T47D (cell line): Measurements from ENCODE around the gene AGR2.
"Not testable (repeated sequence)": the region's sequence is repeated elsewhere in the genome, so short reads cannot be mapped to it uniquely, and the experiment has no call there.

ENCODE experiments used
- DNase-seq, 2 experiments: peaks; one replicate each; pipeline versions ENCODE4 v3.0.0 to v3.0.0-alpha.2; 2011 to 2012; ENCODE audit warnings: low read depth in 1 of 2, low spot score in 1 of 2
- JUND ChIP-seq: IDR thresholded peaks from 2 replicates; pipeline ENCODE4 v1.6.1; 2012; ENCODE audit warnings: low read depth
- in situ Hi-C: cut with HindIII; loops from 2 replicates; pipeline ENCODE4 v1.10.0; 2016; ENCODE audit warnings: low sequenced_read_pairs, low pct_unique_long_range_greater_than_20kb

AGR2 gene

GRCh38 chr7:16804674-16805439 lies at the start of gene AGR2:
AGR2 (minus strand) TSS chr7:16804999; CDS start chr7:16801796, 3,203 bp downstream.
- peak in 1 of 2 experiments; percentile 92 for DNase-seq

GRCh38 chr7:16853189-16853588 lies 48.4 kb upstream of the AGR2 start:
- DNase-seq, in situ Hi-C loops: not testable (repeated sequence)

More at GRCh38 chr7:16804674-16805439, at the start of gene AGR2:
- peak; percentile 41; the same call in 1 of the 2 replicates for TF ChIP-seq JUND
- in situ Hi-C loops, result no loop called here

- DNase-seq, result no peak
- no peak for TF ChIP-seq JUND
- in situ Hi-C loops, result no loop called here
These were observed 47.0 kb upstream of the AGR2 start for GRCh38 chr7:16851829-16852228.

GRCh38 chr7:16850614-16851466 lies 46.0 kb upstream of the AGR2 start:
- DNase-seq, result no peak
- in situ Hi-C loops, result no loop called here
- TF ChIP-seq JUND, result no peak

GRCh38 chr7:16849296-16850148 lies 44.7 kb upstream of the AGR2 start:
- in situ Hi-C loops, result no loop called here
- no peak for TF ChIP-seq JUND
- DNase-seq, result no peak

- TF ChIP-seq JUND, result peak; percentile 97
- in situ Hi-C loops, result no loop called here
- peak; percentile 56 to 98 for DNase-seq
These were observed 42.6 kb upstream of the AGR2 start for GRCh38 chr7:16847381-16847860.

- in situ Hi-C loops, result no loop called here
- peak in 1 of 2 experiments; percentile 84 for DNase-seq
- TF ChIP-seq JUND, result no peak; the same call in 1 of the 2 replicates
These were observed 41.9 kb upstream of the AGR2 start for GRCh38 chr7:16846601-16847165.

- no peak for TF ChIP-seq JUND
- no peak for DNase-seq
- in situ Hi-C loops, result no loop called here
These were observed 40.9 kb upstream of the AGR2 start for GRCh38 chr7:16845746-16846145.

GRCh38 chr7:16841681-16842080 lies 36.9 kb upstream of the AGR2 start:
- DNase-seq, result no peak
- TF ChIP-seq JUND, result no peak
- in situ Hi-C loops, result no loop called here

- no peak for TF ChIP-seq JUND
- DNase-seq, result no peak
- in situ Hi-C loops, result no loop called here
These were observed 35.3 kb upstream of the AGR2 start for GRCh38 chr7:16840094-16840493.

- TF ChIP-seq JUND, result no peak
- DNase-seq, result no peak
- in situ Hi-C loops, result no loop called here
These were observed 34.8 kb upstream of the AGR2 start for GRCh38 chr7:16839646-16840045.

- in situ Hi-C loops, result no loop called here
These were observed 34.1 kb upstream of the AGR2 start for GRCh38 chr7:16838891-16839290.

More at GRCh38 chr7:16838891-16839290, 34.1 kb upstream of the AGR2 start:
- DNase-seq, result no peak
- no peak for TF ChIP-seq JUND
